ENCODE data around the gene ASTN2.

GRCh38 chr9:116646661-116647514 is 768.0 kb downstream of the ASTN2 start:
- TF ChIP-seq SUZ12 (IDR thresholded peaks at IDR 0.05; ENCODE audit: extremely low read depth, insufficient read depth, insufficient read length) (no peak), ZNF274 (IDR thresholded peaks at IDR 0.05; ENCODE audit: low read depth, low read length) (no peak)

All from NT2/D1 (cell line).